Stimulated activated CD4-positive, alpha-beta T cell treated with anti-CD3 and anti-CD28 coated beads, Interleukin-12 subunit alpha, Interleukin-12 subunit beta, amount 100 ng/mL, for 4 hours (primary cell): ENCODE results near the gene NFKB2.
A peak's percentile ranks its signal among the peaks of the same experiment; 100 is the strongest.

Experiments
- DNase-seq: peaks from one replicate; pipeline ENCODE4 v3.0.0-alpha.2; 2020

The NFKB2 gene

GRCh38 chr10:102424916-102425315, 29.4 kb downstream of the NFKB2 start:
- no peak for DNase-seq

DNA sequence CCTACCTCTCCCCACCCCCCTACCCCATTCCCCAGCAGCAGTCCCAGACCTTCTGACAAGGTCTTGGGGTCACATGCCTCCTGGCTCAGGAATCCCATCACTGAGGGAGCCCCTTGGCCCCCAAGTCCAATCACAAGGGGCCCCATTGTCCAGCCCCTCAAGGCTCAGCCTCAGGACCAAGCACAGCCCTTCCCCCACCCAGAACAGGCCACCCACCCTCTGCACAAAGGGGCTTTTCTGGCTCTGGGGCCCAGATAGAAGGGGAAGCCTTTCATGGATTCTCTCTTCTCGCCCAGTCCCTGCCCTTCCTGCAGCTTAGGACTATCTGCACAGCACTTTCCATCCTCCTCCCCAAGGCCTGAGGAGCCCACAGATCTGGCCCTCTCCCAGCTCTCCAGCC, 29.9 kb downstream of the NFKB2 start:
- DNase-seq: no peak

DNA sequence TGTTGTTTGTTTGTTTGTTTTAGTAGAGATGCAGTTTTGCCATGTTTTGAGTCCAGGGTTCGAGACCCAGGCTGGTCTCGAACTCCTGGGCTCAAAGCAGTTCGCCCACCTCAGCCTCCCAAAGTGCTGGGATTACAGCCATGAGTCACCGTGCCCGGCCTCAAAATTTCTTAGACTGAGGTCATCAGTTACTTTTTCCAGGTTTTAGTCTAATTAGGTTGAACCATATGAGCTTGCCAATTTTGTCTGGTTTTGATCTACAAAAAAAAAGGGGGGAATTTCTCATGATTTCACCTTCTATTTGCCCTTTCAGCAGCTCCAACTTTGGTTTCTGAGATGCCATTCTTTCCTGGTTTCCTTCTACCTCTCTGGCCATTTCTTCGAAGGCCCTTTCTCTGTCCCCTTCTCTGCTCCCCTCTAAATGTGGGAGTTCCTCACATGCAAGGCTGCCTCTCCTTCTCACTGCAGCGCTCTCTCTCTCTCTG, 31.3 kb downstream of the NFKB2 start:
- DNase-seq: no peak

GRCh38 chr10:102429468-102429867, 34.0 kb downstream of the NFKB2 start:
- DNase-seq: no peak

DNA sequence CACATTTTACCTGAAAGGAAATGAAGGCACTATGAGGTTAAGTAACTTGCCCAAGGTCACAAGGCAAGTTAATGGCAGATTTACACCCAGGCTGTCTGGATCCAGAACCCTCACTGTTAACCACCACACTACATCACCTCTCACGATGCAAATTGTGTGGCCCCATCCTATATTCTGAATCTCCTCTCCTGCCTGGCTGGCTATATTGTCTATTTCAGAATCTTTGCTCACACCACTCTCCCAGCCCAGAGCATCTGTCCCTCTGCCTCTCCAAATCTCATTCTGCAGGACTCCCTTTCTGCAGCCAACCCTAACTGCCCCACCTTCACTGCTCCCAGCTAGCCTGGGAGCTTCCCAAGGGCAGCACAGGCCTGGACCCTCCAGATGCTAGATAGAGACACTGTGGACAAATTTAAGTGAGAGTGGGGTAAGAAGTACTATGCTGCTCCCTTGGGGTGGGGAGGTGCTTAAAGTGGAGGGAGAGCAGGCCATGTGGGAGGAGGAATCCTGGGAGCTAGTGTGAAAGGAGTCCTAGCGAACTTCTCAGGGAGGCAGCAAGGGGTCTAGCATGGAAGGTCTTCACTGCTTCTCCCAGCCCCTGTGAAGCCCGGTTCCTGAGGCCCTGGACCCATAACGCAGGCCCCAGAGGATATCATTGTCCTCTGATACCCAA, 36.1 kb downstream of the NFKB2 start:
- DNase-seq: no peak

DNA sequence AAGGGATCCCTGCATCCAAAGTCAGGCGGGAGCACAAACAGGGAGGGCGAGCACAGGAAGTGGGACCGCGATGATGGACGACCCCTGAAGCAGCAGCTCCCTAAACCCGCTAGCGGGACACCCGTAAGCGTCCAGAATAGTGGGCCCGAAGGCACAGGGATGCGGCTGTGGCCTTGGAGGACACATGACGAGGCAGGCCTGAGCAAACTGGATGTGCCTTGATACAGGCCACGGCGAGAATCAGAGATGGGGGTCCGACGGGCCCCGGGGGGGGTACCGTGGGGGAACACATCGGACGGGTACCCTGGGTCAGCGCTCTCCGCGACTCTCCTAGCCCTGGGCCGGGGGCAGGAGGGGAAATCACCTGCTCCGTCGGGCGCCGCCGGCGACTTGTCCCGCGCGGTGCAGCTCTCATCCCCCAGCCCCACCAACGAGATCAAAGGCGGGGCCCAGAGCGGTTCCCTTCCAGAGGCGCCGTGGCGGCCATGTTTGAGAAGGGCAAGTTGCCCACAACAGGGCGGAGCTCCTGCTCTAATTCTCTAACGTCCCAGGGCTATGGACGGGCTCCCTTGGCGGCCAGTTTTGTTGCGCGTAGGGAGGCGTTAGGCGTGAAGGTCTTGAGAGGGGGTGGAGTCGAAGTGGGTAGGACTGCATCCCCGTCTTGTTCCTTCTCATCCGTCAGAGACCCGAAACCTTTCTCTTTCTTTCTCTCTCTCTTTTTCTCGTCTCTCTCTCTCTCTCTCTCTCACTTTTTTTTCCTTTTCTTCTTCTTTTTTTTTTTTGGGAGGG, 36.9 kb downstream of the NFKB2 start, which contains the start of gene CUEDC2:
Gene CUEDC2 (minus strand): TSS at position 413 of the 789 bp plus-strand sequence. CDS start 7,386 bp downstream, outside the sequence.
- DNase-seq: peak; percentile 95

DNA sequence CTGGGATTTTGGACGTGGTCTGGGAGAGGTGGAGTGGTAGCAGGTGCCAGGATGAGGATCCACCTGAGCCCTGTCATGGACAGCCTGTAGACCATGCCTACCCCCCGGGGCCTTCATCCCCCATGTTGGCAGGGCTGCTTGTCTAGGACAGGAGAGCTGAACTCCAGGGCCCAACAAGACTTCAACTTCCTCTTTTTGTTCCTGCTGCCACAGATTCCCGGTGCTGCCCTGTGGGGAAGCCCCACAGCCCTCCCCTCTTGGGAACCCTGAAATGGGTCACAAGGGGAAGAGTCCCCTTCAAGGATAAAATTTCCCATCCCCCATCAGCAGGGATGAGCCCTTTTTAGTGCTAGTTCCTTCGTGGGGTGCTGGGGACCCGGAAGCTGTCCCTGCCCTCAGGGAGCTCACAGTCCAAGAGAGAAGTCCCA, 38.1 kb downstream of the NFKB2 start:
- no peak for DNase-seq

GRCh38 chr10:102434394-102435132, 39.1 kb downstream of the NFKB2 start:
- DNase-seq: no peak

DNA sequence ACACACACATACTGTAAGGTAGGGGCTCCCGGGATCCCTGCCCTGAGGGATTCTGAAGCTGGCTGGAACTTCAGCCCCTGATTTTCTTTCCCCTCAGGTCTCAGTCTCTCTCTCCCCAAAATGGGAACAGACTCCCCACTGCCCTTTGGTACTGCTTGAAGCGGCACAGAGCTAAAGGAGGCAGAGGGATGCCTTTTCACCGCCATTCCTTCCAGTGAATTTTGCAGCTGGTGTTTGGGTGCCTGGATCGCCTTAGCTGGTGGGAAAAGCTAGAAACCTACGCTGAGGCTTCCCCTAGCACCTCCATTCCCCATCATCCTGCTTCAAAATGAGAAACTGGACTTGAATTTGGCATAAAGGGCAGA, 39.6 kb downstream of the NFKB2 start:
- no peak for DNase-seq

DNA sequence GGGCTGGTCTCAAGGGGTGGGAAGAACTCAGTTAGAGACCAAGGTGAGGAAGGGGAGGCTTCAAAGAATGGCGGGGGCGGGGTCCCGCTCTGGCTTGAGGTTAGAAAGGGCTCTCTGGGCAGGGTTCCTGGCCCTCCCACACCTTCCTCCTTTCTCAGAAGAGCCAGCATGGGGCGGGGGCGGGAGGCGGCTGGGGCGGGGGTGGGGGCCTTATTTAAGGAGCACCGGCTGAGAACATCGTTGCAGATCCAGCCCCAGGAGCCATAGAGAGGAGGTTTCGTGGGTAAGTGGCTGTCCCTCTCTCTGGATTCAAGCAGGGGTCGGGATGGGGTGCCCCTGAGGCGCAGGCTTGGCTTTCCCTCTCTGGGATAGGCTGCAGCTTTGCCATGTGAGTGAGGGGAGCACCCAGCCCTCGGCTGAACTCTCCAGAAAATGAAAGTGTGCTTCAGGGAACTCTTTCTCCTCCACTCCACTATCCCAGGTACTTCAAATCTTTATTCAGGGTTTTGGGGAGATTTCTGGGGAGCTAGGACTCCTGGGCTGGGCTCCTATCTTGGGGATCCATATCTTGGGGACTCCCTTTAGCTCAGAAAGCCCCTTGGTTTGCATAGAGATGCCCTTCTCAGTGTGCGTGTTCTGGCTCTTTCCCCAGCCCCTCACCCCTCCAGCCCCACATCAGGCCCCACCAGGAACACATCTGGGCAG, 40.2 kb downstream of the NFKB2 start:
- peak; percentile 43 for DNase-seq

DNA sequence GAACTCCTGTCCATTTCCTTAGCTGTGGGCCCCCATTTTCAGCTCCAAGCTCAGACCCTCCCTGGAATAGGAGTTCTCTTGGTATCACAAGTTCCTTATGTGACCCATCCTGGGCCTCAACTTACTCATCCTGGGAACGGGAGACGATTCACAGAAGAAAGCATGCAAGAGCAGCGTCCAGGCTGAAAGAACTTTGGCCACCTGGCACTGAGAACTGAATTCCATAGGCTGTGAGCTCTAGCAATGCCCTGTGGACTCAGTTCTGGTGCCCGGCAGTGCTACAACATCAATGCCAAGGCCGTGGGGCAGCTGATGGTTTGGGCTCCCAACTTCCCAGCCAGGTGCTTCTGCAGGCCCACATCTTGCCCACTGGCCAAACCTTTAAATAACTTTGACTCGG, 40.8 kb downstream of the NFKB2 start:
- DNase-seq: no peak

DNA sequence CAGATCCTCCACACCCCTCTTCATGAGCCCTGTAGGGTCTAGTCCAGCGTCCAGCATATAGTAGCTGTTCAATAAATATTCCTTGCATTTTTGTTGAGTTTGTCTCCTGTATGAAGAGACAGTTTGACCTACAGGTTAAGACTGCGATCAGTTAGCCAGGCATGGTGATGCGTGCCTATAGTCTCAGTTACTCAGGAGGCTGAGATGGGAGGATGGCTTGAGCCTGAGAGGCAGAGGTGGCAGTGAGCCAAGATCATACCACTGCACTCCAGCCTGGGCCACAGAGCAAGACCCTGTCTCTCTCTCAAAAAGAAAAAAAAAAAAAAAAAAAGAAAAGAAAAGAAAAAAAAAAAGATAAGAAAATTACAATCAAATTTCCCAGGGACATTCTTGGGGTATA, 42.0 kb downstream of the NFKB2 start:
- no peak for DNase-seq

DNA sequence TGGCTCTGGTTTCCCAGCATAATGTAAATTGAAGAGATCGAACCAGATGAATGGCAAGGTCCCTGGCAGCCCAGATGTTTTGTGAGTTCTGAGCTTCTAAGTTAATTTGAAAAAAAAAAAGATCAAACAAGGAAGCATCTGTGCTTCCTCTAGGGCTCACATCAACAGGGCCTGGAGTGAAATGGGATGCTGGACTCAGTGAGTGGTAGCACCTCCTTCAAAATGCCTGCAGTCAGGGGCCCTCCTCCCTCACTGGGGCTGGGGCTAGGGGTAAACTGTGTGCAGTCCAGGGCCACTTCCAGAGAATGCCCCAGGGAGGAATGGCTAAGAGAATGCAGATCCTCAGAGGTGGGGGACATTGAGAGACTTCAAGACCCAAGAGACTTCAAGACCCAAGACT, 42.9 kb downstream of the NFKB2 start:
- no peak for DNase-seq

DNA sequence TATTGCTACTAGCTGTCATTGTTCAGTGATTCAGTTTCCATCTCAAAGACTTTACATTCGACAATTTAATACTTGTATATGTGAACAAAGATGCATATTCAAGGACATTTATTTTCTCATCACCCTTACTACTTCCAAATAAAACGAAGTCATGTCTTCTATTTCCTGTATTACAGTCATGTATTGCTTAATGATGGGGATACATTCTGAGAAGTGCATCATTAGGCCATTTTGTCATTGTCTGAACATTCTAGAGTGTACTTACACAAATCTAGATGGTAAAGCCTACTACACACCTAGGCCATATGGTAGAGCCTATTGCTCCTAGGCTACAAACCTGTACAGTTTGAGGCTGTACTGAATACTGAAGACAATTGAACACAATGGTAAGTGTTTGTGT, 49.3 kb downstream of the NFKB2 start:
- no peak for DNase-seq

DNA sequence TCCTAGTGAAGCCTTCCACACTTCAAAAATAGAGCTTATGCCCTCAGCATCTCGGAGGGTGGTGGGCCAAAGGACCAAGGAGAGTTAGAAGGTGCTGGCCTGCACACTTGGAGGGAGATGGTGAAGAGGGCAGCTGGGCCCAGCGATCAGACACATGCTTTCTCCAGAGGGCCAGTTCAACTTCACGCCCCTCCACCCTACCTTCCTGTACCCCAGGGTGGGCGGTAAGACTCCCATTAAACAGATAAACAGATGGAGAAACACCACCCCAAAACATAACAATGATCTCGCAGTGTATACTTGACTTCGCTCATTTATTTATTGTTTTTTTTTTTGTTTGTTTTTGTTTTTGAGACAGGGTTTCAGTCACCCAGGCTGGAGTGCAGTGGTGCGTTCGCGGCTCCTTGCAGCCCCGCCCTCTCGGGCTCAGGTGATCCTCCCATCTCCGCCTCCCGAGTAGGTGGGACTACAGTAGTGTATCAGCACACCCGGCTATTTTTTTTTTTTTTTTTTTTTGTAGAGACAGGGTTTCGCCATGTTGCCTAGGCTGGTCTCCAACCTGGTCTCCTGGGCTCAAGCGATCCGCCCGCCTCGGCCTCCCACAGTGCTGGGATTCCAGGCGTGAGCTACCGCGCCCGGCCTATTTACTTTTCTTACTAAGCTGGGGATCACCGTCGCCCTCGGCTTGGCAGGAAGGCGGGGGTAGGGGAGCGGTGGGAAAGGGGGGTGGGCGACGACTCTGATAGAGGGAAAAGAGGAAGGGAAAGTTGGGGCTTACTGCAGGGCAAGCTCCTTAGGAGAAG, 54.0 kb downstream of the NFKB2 start:
- DNase-seq: peak; percentile 76

GRCh38 chr10:102450124-102450373, 54.5 kb downstream of the NFKB2 start:
- no peak for DNase-seq

- peak; percentile 79 for DNase-seq
Measured at GRCh38 chr10:102450374-102451104, 55.0 kb downstream of the NFKB2 start.

DNA sequence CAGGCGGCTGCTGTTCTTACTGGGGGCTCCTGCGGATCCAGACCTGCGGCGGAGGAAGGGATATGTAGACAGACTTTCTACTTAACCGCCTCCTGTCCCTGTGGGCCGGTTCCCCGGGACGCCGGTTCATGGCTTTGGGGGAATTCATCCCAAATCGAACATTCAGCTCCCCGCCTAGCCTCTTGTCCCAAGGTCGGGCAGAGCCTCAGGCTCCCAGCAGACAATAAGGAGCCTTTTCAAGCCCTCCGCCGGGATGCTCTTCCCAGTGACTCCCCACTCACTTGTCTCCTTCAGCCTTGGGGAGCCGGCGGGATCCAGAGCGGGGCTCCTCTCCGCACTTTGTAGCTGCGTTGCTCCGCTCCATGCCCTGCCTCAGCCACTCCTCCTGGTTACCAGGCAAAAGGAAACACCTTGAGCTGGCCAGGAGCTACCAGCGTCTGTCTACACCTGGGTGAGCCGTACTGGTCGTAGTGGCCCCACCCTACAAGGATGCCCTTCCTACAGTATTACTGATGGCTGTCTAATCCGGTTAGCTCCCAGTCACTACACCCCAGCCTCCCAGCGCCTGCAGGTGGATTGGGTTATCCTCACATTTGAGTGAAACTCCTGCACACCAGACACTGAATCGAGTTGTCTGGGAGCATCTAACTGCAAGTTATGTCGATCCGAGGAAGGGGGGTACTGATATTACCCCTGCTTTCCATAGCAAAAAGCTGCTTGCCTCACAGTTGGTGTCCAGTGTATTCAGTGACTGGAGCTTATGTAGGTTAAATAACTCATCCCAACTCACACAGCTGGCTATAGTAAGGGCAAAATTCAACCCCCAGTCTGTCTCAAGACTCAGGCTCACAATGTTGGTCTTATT, 55.8 kb downstream of the NFKB2 start, which contains the start of gene C10orf95:
Gene C10orf95 (minus strand): TSS at position 439 of the 865 bp plus-strand sequence. CDS start 450 bp downstream, outside the sequence.
- DNase-seq: peak; percentile 38
